K562 (cell line): Measurements from ENCODE around the gene CLIP2. TPM values are rescaled to one million over a fixed set of nuclear protein-coding genes. Genes with fewer than 3 reads are reported as not detected.

Experiments
- ATAC-seq: fragments of 200-7000 bp; cut with Tn5 transposase; 3 replicates; pipeline ENCODE4 v1.9.1; 2020; ENCODE audit warnings: moderate library complexity
- BruUV-seq: library from RNA; stranded (reverse); fragments of 400-500 nt; replicated peaks from 2 replicates; lab custom pipeline; 2021; lab: Mats Ljungman, UMichigan
- CTCF ChIA-PET: fragments of 300-600 bp; formaldehyde crosslinking; extraction: SDS; loops from one replicate; lab custom pipeline; 2021; ENCODE audit warnings: low intra/inter-chr PET ratio; lab: Yijun Ruan, JAX
- POLR2A ChIA-PET: fragments of 300-600, 350-650 bp; sonication (Branson Sonifier 250); formaldehyde crosslinking; extraction: SDS; loops from one replicate; lab custom pipeline; 2021; ENCODE audit warnings: antibody characterized with exemption, inconsistent platforms; lab: Yijun Ruan, JAX
- DNase-seq, 4 experiments: peaks; one replicate each; pipeline versions ENCODE4 v3.0.0 to v3.0.0-alpha.2; 2011 to 2018; ENCODE audit warnings: low spot score in 3 of 4, mixed read lengths in 3 of 4; ENCODE audit errors: extremely low read depth in 1 of 4
- FAIRE-seq: peaks from 2 replicates; lab custom pipeline; 2011; peaks lifted over from hg19 to GRCh38; lab: Jason Lieb, UNC
- H2AFZ ChIP-seq: 2 replicates; pipeline ENCODE4 v1.6.0; 2011; ENCODE audit warnings: low read depth, low read length, control low read depth, inconsistent platforms
- H3K27ac ChIP-seq: fragments of 200-600 bp; 3 replicates; pipeline ENCODE4 v1.8.0; 2011; ENCODE audit warnings: low read depth, mild to moderate bottlenecking, control low read depth, inconsistent platforms, low read length, moderate library complexity, mixed read lengths; ENCODE audit errors: extremely low read depth
- H3K27me3 ChIP-seq, 2 experiments: fragments of 300-600 bp in 1 of 2; 2 replicates in 1 of 2; 3 replicates in 1 of 2; pipeline versions ENCODE4 v1.6.0 to v1.8.0; 2011; ENCODE audit warnings: inconsistent platforms in 2 of 2, low read length in 2 of 2, mild to moderate bottlenecking in 1 of 2, mixed read lengths in 1 of 2, moderate library complexity in 1 of 2; ENCODE audit not compliant: control insufficient read depth in 2 of 2, insufficient read depth in 2 of 2
- H3K36me3 ChIP-seq: fragments of 300-600 bp; 3 replicates; pipeline ENCODE4 v1.8.0; 2011; ENCODE audit warnings: mild to moderate bottlenecking, low read length, inconsistent platforms; ENCODE audit not compliant: control insufficient read depth, insufficient read depth
- H3K4me1 ChIP-seq, 2 experiments: fragments of 200-600 bp in 1 of 2; replicated peaks in 1 of 2; 2 replicates in 1 of 2; 3 replicates in 1 of 2; pipeline versions ENCODE4 v1.5.1 to v1.8.0; 2011; ENCODE audit warnings: inconsistent platforms in 2 of 2, low read length in 2 of 2, mild to moderate bottlenecking in 1 of 2, mixed read lengths in 1 of 2, moderate library complexity in 1 of 2; ENCODE audit not compliant: control insufficient read depth in 2 of 2, insufficient read depth in 2 of 2
- H3K4me2 ChIP-seq: 2 replicates; pipeline ENCODE4 v1.6.1; 2011; ENCODE audit warnings: low read length, control low read depth, inconsistent platforms, mixed read lengths; ENCODE audit not compliant: insufficient read depth
- H3K4me3 ChIP-seq: fragments of 200-600 bp; sonication (generic), shearing (Covaris generic); 2 replicates; pipeline ENCODE4 v1.5.1; 2016; ENCODE audit warnings: control low read depth, inconsistent platforms
- H3K79me2 ChIP-seq: fragments of 200-600 bp; 3 replicates; pipeline ENCODE4 v1.8.0; 2011; ENCODE audit warnings: low read length, inconsistent platforms; ENCODE audit not compliant: control insufficient read depth, insufficient read depth
- H3K9ac ChIP-seq, 2 experiments: 2 replicates each; pipeline versions ENCODE4 v1.6.0 to v1.6.1; 2011; ENCODE audit warnings: low read depth in 2 of 2, low read length in 2 of 2, control low read depth in 1 of 2, inconsistent platforms in 1 of 2, mild to moderate bottlenecking in 1 of 2, mixed read lengths in 1 of 2; ENCODE audit not compliant: insufficient read depth in 1 of 2
- H3K9me1 ChIP-seq: one replicate; pipeline ENCODE4 v1.6.0; 2011; ENCODE audit warnings: inconsistent platforms, mild to moderate bottlenecking, low read length, moderate library complexity; ENCODE audit not compliant: control insufficient read depth, insufficient read depth
- H3K9me3 ChIP-seq: replicated peaks from 2 replicates; pipeline ENCODE4 v1.5.1; 2011; ENCODE audit warnings: low read depth, low read length, inconsistent platforms; ENCODE audit not compliant: control insufficient read depth, insufficient read depth
- H4K20me1 ChIP-seq: replicated peaks from 2 replicates; pipeline ENCODE4 v1.6.1; 2011; ENCODE audit warnings: low read length, inconsistent platforms, mixed read lengths; ENCODE audit not compliant: control insufficient read depth, insufficient read depth
- TEAD4 ChIP-seq, 2 experiments: sonication (generic) in 1 of 2; formaldehyde crosslinking in 1 of 2; IDR thresholded peaks; 2 replicates each; pipeline versions ENCODE4 v1.6.1 to v1.8.0; 2012 to 2022; ENCODE audit warnings: borderline replicate concordance in 1 of 2, inconsistent platforms in 1 of 2, low read length in 1 of 2, mild to moderate bottlenecking in 1 of 2, missing genetic modification reagents in 1 of 2
- WGBS: fragments of 100-300 bp; shearing (Covaris generic); methylation state at CpG from one replicate; pipeline ENCODE4 v1.1.6; 2016; ENCODE audit warnings: low coverage, mixed read lengths; ENCODE audit not compliant: insufficient coverage; ENCODE audit errors: missing lambda C conversion rate; 5-methylcytosine and 5-hydroxymethylcytosine counted together
- in situ Hi-C: fragments of 300-500 bp; cut with MboI; formaldehyde crosslinking; loops from 4 replicates; pipeline ENCODE4 v1.15.0; 2018; ENCODE audit warnings: inconsistent platforms, mixed read lengths
- intact Hi-C: fragments of 100-400 bp; cut with micrococcal nuclease; formaldehyde crosslinking; loops from 2 replicates; pipeline ENCODE4 v1.14.2; 2022
- polyA plus RNA-seq, 8 experiments: library from polyadenylated mRNA; depleted of rRNA in 4 of 8; stranded (reverse) in 5 of 8; unstranded in 3 of 8; fragments of >200 nt; fragmentation: Nextera tagmentation in 2 of 8; fragmentation: Illumina TruSeq in 1 of 8; extraction: Ambion mirVana in 2 of 8; extraction: Trizol in 1 of 8; gene quantifications; 2 replicates each; pipeline versions ENCODE4 v1.2.1 to v1.2.3, GENCODE V29; 2011 to 2014; ENCODE audit warnings: inconsistent platforms in 1 of 8, missing spikeins in 1 of 8
- total RNA-seq, 7 experiments: library from RNA; depleted of rRNA in 6 of 7; stranded (reverse); fragments of >200 nt in 6 of 7; fragmentation: Illumina TruSeq in 2 of 7; extraction: Trizol in 2 of 7; gene quantifications; 2 replicates each; pipeline versions ENCODE4 v1.2.1 to v1.2.3, GENCODE V29; 2011 to 2021; ENCODE audit warnings: low replicate concordance in 1 of 7
- TF ChIP-seq, protein P1 (sequence below): sonication (generic); formaldehyde crosslinking; IDR thresholded peaks from 2 replicates; pipeline ENCODE4 v1.8.1; 2023; ENCODE audit warnings: mild to moderate bottlenecking, missing genetic modification reagents
- TF ChIP-seq, protein P2 (sequence below): sonication (generic); formaldehyde crosslinking; IDR thresholded peaks from 2 replicates; pipeline ENCODE4 v1.9.0; 2022; ENCODE audit warnings: mild to moderate bottlenecking, missing genetic modification reagents

The CLIP2 gene
- total and polyA plus RNA-seq, 9 of the 15 experiments (the other 6 are each of a cell fraction or from before 2014, with no cell fraction given): 0.07 to 5.4 (median 2.1) TPM

- ATAC-seq: peak; percentile 18
- POLR2A ChIA-PET: interaction anchor here (0.6 kb wide), 1 partner anchor 156 kb away, joined by 3 read pairs; no protein-coding TSS in a partner anchor
- no peaks in the 10 kb centered on the region; a peak in 1 of 5 replicates for H3K27me3 ChIP-seq
- no peak overlapping the region for H2AFZ ChIP-seq
- no peak overlapping the region for H3K4me3 ChIP-seq
- no peak overlapping the region for H3K27ac ChIP-seq
- H4K20me1 ChIP-seq: no peaks in the 10 kb centered on the region; the same call in 1 of the 2 replicates
- H3K4me1 ChIP-seq: peaks cover 0 to 10% of the 10 kb centered on the region in 2 experiments; a peak in 2 of 5 replicates
- TF ChIP-seq, protein P1, sequence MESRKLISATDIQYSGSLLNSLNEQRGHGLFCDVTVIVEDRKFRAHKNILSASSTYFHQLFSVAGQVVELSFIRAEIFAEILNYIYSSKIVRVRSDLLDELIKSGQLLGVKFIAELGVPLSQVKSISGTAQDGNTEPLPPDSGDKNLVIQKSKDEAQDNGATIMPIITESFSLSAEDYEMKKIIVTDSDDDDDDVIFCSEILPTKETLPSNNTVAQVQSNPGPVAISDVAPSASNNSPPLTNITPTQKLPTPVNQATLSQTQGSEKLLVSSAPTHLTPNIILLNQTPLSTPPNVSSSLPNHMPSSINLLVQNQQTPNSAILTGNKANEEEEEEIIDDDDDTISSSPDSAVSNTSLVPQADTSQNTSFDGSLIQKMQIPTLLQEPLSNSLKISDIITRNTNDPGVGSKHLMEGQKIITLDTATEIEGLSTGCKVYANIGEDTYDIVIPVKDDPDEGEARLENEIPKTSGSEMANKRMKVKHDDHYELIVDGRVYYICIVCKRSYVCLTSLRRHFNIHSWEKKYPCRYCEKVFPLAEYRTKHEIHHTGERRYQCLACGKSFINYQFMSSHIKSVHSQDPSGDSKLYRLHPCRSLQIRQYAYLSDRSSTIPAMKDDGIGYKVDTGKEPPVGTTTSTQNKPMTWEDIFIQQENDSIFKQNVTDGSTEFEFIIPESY (CRISPR knock-in tag): peak; percentile 75
- TF ChIP-seq, protein P2, sequence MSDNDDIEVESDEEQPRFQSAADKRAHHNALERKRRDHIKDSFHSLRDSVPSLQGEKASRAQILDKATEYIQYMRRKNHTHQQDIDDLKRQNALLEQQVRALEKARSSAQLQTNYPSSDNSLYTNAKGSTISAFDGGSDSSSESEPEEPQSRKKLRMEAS (CRISPR knock-in tag): no peak
- no peak for TF ChIP-seq TEAD4 (IDR thresholded peaks at IDR 0.05; ENCODE audit: low read length)
- TF ChIP-seq TEAD4 (CRISPR knock-in tag; IDR thresholded peaks at IDR 0.05; ENCODE audit: borderline replicate concordance): 0 out of 2 replicates have a peak, but pooled peaks have one; percentile 23
- 56% methylated on average over 47 of the region's 52 CpGs for WGBS
- H3K9me3 ChIP-seq: no peaks in the 10 kb centered on the region
- BruUV-seq: no TSS peak
- CTCF ChIA-PET: no interaction called here
- no peak for FAIRE-seq
- intact Hi-C loops: no loop called here
- in situ Hi-C loops: no loop called here
- H3K4me2 ChIP-seq: no peak overlapping the region
- peak overlapping the region in 1 of 2 experiments; percentile 43; a peak in 1 of 4 replicates for H3K9ac ChIP-seq
- no peak for DNase-seq
- no peaks in the 10 kb centered on the region for H3K9me1 ChIP-seq
- no peaks in the 10 kb centered on the region for H3K36me3 ChIP-seq
- no peaks in the 10 kb centered on the region for H3K79me2 ChIP-seq
Observed at GRCh38 chr7:74338366-74339108, 49.3 kb downstream of the CLIP2 start.
